ENCODE measurements around the gene TMEM52. TPM values are rescaled to one million over a fixed set of nuclear protein-coding genes. Genes with fewer than 3 reads are reported as not detected.

The TMEM52 gene
- total RNA-seq, 6 experiments from 2014 or later = 0.21 to 0.38 (median 0.25) TPM; not detected in 3

DNA sequence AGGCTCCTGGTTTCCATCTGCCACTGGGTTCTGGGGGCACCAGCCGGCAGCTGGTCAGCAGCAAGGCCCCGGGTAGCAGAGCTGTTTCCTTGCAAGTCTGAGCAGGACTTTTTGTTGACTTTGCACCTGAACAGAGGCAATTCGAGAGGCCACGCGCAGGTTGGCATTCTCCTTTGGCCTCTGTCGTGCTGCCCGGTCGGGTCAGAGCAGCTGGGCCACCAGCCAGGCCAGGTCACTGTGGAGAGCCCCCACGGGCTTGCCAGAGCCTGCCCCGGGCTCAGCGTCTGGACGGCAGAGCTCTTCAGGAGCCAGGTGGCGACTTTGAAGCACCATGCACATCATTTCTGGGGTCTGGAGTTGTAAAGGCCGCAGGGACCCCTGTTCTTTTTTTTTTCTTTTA, 28.4 kb upstream of the TMEM52 start:
- no peaks in the 10 kb centered on the region for H3K9me3 Mint-ChIP-seq
- H3K27ac Mint-ChIP-seq = no peak overlapping the region
- no peak for TF ChIP-seq CTCF (IDR thresholded peaks at IDR 0.05)
- peaks cover 24% of the 10 kb centered on the region for H3K27me3 Mint-ChIP-seq (ENCODE audit: insufficient read depth)
- DNase-seq = no peak
- no peak overlapping the region for H3K4me3 Mint-ChIP-seq
- no peaks in the 10 kb centered on the region for H3K36me3 Mint-ChIP-seq (ENCODE audit: low read depth)
- no peaks in the 10 kb centered on the region for H3K4me1 Mint-ChIP-seq (ENCODE audit: low read depth)

GRCh38 chr1:1946540-1946939, 27.5 kb upstream of the TMEM52 start:
- TF ChIP-seq CTCF (IDR thresholded peaks at IDR 0.05) = no peak
- peaks cover 26% of the 10 kb centered on the region for H3K27me3 Mint-ChIP-seq (ENCODE audit: insufficient read depth)
- no peak for DNase-seq
- no peaks in the 10 kb centered on the region for H3K36me3 Mint-ChIP-seq (ENCODE audit: low read depth)
- H3K9me3 Mint-ChIP-seq = no peaks in the 10 kb centered on the region
- no peak overlapping the region for H3K4me3 Mint-ChIP-seq
- H3K27ac Mint-ChIP-seq = no peak overlapping the region
- no peaks in the 10 kb centered on the region for H3K4me1 Mint-ChIP-seq (ENCODE audit: low read depth)

DNA sequence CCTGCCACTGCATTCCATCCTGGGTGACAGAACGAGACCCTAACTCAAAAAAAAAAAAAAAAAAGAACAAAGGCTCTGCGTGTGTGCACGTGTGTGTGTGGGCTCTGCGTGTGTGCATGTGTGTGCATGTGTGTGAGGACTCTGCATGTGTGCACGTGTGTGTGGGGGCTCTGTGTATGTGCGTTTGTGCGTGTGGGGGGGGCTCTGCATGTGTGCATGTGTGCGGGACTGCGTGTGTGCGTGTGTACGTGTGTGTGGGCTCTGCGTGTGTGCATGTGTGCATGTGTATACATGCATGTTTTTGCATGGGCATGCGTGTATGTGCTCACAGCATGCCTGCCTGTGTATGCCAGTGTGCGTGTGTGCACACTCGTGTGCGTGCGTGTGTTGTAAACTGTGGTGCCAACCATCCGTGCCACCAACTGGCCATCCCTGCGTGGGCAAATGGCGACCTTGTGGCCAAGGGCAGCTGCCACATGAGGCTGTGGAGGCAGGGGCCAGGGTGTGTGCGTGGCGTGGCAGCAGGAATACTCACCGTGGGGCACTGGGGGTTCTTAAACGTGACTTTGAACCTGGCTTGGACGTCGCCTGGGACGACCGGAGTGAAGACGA, 26.8 kb upstream of the TMEM52 start:
- no peaks in the 10 kb centered on the region for H3K9me3 Mint-ChIP-seq
- no peak for TF ChIP-seq CTCF (IDR thresholded peaks at IDR 0.05)
- DNase-seq = no peak
- no peak overlapping the region for H3K27ac Mint-ChIP-seq
- no peak overlapping the region for H3K4me3 Mint-ChIP-seq
- no peaks in the 10 kb centered on the region for H3K4me1 Mint-ChIP-seq (ENCODE audit: low read depth)
- H3K27me3 Mint-ChIP-seq (ENCODE audit: insufficient read depth) = peaks cover 25% of the 10 kb centered on the region
- H3K36me3 Mint-ChIP-seq (ENCODE audit: low read depth) = no peaks in the 10 kb centered on the region

DNA sequence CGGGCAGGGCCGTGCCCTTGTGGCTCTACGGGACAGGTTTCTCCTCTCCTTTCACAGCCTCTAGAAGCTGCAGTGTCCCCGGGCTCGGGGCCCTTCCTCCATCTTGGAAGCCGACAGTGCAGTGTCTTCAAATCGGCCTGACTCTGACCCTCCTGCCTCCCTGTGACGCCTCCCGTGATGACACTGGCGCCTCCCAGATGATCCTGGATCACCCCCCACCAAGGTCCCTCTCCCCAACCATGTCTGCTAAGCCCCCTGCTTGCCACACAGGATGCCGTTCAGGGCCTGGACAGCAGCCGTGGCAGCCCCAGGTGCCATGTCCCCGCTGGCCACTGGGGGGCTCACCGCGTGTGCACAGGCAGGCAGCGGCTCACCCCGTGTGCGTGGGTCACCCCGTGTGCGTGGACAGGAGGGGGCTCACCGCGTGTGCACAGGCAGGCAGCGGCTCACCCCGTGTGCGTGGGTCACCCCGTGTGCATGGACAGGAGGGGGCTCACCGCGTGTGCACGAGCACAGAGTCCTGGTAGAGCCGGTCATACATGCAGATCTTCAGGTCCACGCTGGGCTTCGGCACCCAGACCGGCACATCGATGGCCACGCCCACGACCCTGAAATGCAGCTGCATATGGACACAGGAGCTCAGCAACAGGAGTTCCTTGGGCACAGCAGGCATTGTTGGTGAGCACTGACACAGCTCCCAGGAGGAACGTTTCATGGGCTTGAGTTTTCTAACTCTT, 24.9 kb upstream of the TMEM52 start:
- Mint-ChIP-seq H3K4me3 (peak overlapping the region; percentile 29; the same call in 1 of the 2 replicates), H3K36me3 (ENCODE audit: low read depth) (no peaks in the 10 kb centered on the region), H3K9me3 (no peaks in the 10 kb centered on the region), H3K4me1 (ENCODE audit: low read depth) (no peaks in the 10 kb centered on the region), H3K27me3 (ENCODE audit: insufficient read depth) (peaks cover 24% of the 10 kb centered on the region), H3K27ac (no peak overlapping the region)
- TF ChIP-seq CTCF (IDR thresholded peaks at IDR 0.05) = peak; percentile 90
- DNase-seq = no peak

DNA sequence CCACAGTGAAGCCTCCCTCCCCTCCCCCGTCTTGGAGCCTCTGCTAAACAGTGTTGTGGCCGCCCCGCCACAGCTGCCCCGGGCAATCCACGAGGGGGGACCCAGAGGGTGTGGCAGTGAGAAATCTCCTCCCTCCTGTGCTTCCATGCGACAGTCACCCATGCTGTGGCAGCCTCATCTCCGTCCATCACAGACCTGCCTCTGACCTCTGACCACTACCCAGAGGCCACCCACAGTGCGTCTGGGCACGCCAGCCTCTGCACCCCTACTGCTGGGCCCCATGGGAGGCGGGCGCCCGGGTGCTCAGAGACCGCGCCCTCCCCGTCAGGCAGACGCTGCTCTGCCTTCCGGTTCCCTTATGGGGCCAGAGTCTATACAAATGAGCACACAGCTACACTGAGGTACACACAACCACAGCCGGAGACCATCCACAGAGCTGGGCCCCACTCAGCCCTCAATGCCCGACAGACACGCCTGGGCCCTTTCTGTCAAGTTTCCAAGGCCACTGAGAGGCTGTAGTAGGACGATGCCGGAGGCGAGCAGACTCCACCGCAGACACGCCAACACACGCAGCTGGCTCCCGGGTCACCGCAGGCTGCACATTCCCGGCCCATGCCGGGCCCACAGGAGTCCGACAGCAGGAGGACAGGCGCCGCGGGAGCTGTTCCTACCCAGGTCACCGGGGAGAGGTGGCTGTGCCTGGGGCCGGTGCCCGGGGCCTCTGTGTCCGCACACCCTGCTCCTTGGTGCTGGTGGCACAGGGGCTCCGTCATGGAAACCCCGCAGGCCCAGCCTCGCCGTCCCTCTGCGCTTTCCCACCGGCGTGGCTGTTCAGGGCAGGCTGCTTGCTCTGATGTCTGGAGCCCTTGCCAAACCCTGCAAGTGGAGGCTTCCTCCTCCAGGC, 23.9 kb upstream of the TMEM52 start:
- Mint-ChIP-seq H3K4me1 (ENCODE audit: low read depth) (no peaks in the 10 kb centered on the region), H3K36me3 (ENCODE audit: low read depth) (no peaks in the 10 kb centered on the region), H3K27me3 (ENCODE audit: insufficient read depth) (peaks cover 22% of the 10 kb centered on the region), H3K4me3 (no peak overlapping the region), H3K9me3 (no peaks in the 10 kb centered on the region), H3K27ac (no peak overlapping the region)
- no peak for TF ChIP-seq CTCF (IDR thresholded peaks at IDR 0.05)
- DNase-seq = no peak
